ENCODE measurements around the gene POU6F2. TPM values are rescaled to one million over a fixed set of nuclear protein-coding genes. Genes with fewer than 3 reads are reported as not detected.

The POU6F2 gene
- total RNA-seq, 4 donors from 2014 or later = not detected

- no peaks in the 10 kb centered on the region for H3K9me3 ChIP-seq
- no peaks in the 10 kb centered on the region for H3K36me3 ChIP-seq
- no peaks in the 10 kb centered on the region for H3K27me3 ChIP-seq
- intact Hi-C loops (cut with DNase I) = no loop called here
- H3K27ac ChIP-seq (replicated peaks in 1 of 4) = no peak overlapping the region
- no peaks in the 10 kb centered on the region for H3K4me1 ChIP-seq
- TF ChIP-seq POLR2AphosphoS5 (IDR thresholded peaks at IDR 0.05) (no peak), POLR2A (IDR thresholded peaks at IDR 0.05; ENCODE audit: low read depth) (no peak), CTCF (IDR thresholded peaks at IDR 0.05) (no peak), EP300 (IDR thresholded peaks at IDR 0.05) (no peak)
- DNase-seq (ENCODE audit: extremely low spot score) = peak; percentile 26
- no peak overlapping the region for H3K4me3 ChIP-seq
Measured at GRCh38 chr7:39480901-39481300, 503.2 kb downstream of the POU6F2 start.

- peak; percentile 87 for DNase-seq (ENCODE audit: extremely low spot score)
- H3K27me3 ChIP-seq = peaks cover 0 to 8% (median 0%) of the 10 kb centered on the region in 4 donors
- H3K27ac ChIP-seq (replicated peaks in 1 of 4) = no peak overlapping the region
- no peaks in the 10 kb centered on the region for H3K36me3 ChIP-seq
- no peaks in the 10 kb centered on the region for H3K9me3 ChIP-seq
- intact Hi-C loops (cut with DNase I) = no loop called here
- 65% methylated on average over 7 of the region's 7 CpGs for WGBS
- no peaks in the 10 kb centered on the region for H3K4me1 ChIP-seq
- H3K4me3 ChIP-seq = no peak overlapping the region
- no peak for TF ChIP-seq POLR2AphosphoS5 (IDR thresholded peaks at IDR 0.05)
- no peak for TF ChIP-seq POLR2A (IDR thresholded peaks at IDR 0.05; ENCODE audit: low read depth)
- TF ChIP-seq CTCF (IDR thresholded peaks at IDR 0.05) = no peak
- no peak for TF ChIP-seq EP300 (IDR thresholded peaks at IDR 0.05)
Measured at GRCh38 chr7:39488467-39489393, 511.0 kb downstream of the POU6F2 start.

GRCh38 chr7:39490296-39490695, 512.6 kb downstream of the POU6F2 start:
- WGBS = 88% methylated on average over 2 of the region's 2 CpGs
- TF ChIP-seq POLR2A (IDR thresholded peaks at IDR 0.05; ENCODE audit: low read depth) (no peak), CTCF (IDR thresholded peaks at IDR 0.05) (no peak), POLR2AphosphoS5 (IDR thresholded peaks at IDR 0.05) (no peak), EP300 (IDR thresholded peaks at IDR 0.05) (no peak)
- no peaks in the 10 kb centered on the region for H3K36me3 ChIP-seq
- H3K4me3 ChIP-seq = no peak overlapping the region
- no peaks in the 10 kb centered on the region for H3K4me1 ChIP-seq
- H3K27me3 ChIP-seq = peaks cover 0 to 8% (median 0%) of the 10 kb centered on the region in 4 donors
- no peaks in the 10 kb centered on the region for H3K9me3 ChIP-seq
- H3K27ac ChIP-seq (replicated peaks in 1 of 4) = no peak overlapping the region
- DNase-seq (ENCODE audit: extremely low spot score) = peak; percentile 87
- intact Hi-C loops (cut with DNase I) = no loop called here

GRCh38 chr7:39493934-39494333, 516.2 kb downstream of the POU6F2 start:
- Histone ChIP-seq H3K9me3 (no peaks in the 10 kb centered on the region), H3K36me3 (no peaks in the 10 kb centered on the region), H3K4me1 (no peaks in the 10 kb centered on the region), H3K27me3 (peaks cover 0 to 3% (median 0%) of the 10 kb centered on the region in 4 donors), H3K27ac (replicated peaks in 1 of 4) (no peak overlapping the region), H3K4me3 (no peak overlapping the region)
- DNase-seq (ENCODE audit: extremely low spot score) = no peak
- intact Hi-C loops (cut with DNase I) = no loop called here
- no peak for TF ChIP-seq POLR2AphosphoS5 (IDR thresholded peaks at IDR 0.05)
- TF ChIP-seq POLR2A (IDR thresholded peaks at IDR 0.05; ENCODE audit: low read depth) = no peak
- no peak for TF ChIP-seq CTCF (IDR thresholded peaks at IDR 0.05)
- no peak for TF ChIP-seq EP300 (IDR thresholded peaks at IDR 0.05)
- 57% methylated on average over 1 of the region's 1 CpG for WGBS
